ENCODE measurements around the gene HAUS1. TPM values are rescaled to one million over a fixed set of nuclear protein-coding genes. Genes with fewer than 3 reads are reported as not detected.
A peak's percentile ranks its signal among the peaks of the same experiment; 100 is the strongest.
"Not testable (repeated sequence)": the region's sequence is repeated elsewhere in the genome, so short reads cannot be mapped to it uniquely, and the experiment has no call there.

The HAUS1 gene
- total RNA-seq, 1 donor from 2014 or later: 18.7 TPM

- H3K4me3 ChIP-seq (ENCODE audit: low read depth, low read length): no peak overlapping the region
- FAIRE-seq (no peak), DNase-seq (ENCODE audit: low read depth) (no peak)
- peaks cover 11% of the 10 kb centered on the region for H3K36me3 ChIP-seq (ENCODE audit: control insufficient read depth, insufficient read depth, low read length)
- TF ChIP-seq, protein P1, sequence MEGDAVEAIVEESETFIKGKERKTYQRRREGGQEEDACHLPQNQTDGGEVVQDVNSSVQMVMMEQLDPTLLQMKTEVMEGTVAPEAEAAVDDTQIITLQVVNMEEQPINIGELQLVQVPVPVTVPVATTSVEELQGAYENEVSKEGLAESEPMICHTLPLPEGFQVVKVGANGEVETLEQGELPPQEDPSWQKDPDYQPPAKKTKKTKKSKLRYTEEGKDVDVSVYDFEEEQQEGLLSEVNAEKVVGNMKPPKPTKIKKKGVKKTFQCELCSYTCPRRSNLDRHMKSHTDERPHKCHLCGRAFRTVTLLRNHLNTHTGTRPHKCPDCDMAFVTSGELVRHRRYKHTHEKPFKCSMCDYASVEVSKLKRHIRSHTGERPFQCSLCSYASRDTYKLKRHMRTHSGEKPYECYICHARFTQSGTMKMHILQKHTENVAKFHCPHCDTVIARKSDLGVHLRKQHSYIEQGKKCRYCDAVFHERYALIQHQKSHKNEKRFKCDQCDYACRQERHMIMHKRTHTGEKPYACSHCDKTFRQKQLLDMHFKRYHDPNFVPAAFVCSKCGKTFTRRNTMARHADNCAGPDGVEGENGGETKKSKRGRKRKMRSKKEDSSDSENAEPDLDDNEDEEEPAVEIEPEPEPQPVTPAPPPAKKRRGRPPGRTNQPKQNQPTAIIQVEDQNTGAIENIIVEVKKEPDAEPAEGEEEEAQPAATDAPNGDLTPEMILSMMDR (IDR thresholded peaks at IDR 0.05; ENCODE audit: insufficient read depth, low read length, severe bottlenecking): no peak
- H3K27me3 ChIP-seq (ENCODE audit: control insufficient read depth, insufficient read depth, low read length): no peaks in the 10 kb centered on the region
Measured at GRCh38 chr18:46079336-46079735, 24.8 kb upstream of the HAUS1 start.

DNA sequence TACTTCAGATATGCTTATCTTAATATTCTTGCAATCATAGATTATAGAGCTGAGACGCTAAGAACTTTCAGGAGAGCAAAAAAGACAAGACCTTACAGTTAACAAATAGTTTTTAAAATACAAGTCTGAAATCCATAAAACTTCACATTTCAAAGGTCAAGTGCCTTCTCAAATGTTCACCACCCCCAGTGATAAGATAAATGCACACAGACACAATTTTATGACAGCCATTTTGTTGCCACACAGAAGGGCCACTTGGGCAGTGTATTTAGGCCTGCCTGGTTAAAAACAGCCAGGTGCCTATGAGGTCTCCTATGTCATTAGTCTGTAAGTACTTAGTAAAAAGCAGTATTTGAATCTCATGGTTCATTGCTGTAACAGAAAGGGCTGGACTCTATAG, 24.0 kb upstream of the HAUS1 start:
- H3K27me3 ChIP-seq (ENCODE audit: control insufficient read depth, insufficient read depth, low read length): no peaks in the 10 kb centered on the region
- DNase-seq (ENCODE audit: low read depth) (no peak), FAIRE-seq (no peak)
- TF ChIP-seq, protein P1 (IDR thresholded peaks at IDR 0.05; ENCODE audit: insufficient read depth, low read length, severe bottlenecking): no peak
- peaks cover 15% of the 10 kb centered on the region for H3K36me3 ChIP-seq (ENCODE audit: control insufficient read depth, insufficient read depth, low read length)
- no peak overlapping the region for H3K4me3 ChIP-seq (ENCODE audit: low read depth, low read length)

- FAIRE-seq (no peak), DNase-seq (ENCODE audit: low read depth) (no peak)
- no peak overlapping the region for H3K4me3 ChIP-seq (ENCODE audit: low read depth, low read length)
- H3K27me3 ChIP-seq (ENCODE audit: control insufficient read depth, insufficient read depth, low read length): no peaks in the 10 kb centered on the region
- peaks cover 20% of the 10 kb centered on the region for H3K36me3 ChIP-seq (ENCODE audit: control insufficient read depth, insufficient read depth, low read length)
- TF ChIP-seq, protein P1 (IDR thresholded peaks at IDR 0.05; ENCODE audit: insufficient read depth, low read length, severe bottlenecking): no peak
Measured at GRCh38 chr18:46084431-46084830, 19.8 kb upstream of the HAUS1 start.

- H3K4me3 ChIP-seq (ENCODE audit: low read depth, low read length); FAIRE-seq; H3K27me3 ChIP-seq (ENCODE audit: control insufficient read depth, insufficient read depth, low read length); DNase-seq (ENCODE audit: low read depth): not testable (repeated sequence)
- peaks cover 20% of the 10 kb centered on the region for H3K36me3 ChIP-seq (ENCODE audit: control insufficient read depth, insufficient read depth, low read length)
Measured at GRCh38 chr18:46088501-46088900, 15.7 kb upstream of the HAUS1 start.

DNA sequence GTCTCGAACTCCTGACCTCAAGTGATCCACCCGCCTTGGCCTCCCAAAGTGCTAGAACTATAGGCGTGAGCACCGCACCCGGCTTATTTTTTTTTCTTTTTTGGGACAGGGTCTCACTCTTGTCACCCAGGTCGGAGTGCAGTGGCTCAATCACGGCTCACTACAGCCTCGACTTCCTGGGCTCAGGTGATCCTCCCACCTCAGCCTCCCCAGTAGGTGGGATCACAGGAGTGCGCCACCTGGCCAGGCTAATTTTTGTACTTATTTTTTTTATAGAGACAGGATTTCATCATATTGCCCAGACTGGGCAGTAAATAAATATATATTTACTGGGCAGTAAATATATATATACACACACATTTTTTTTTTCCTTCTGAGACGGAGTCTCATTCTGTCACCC, 8.7 kb upstream of the HAUS1 start:
- FAIRE-seq (no peak), DNase-seq (ENCODE audit: low read depth) (no peak)
- TF ChIP-seq, protein P1 (IDR thresholded peaks at IDR 0.05; ENCODE audit: insufficient read depth, low read length, severe bottlenecking): no peak
- H3K27me3 ChIP-seq (ENCODE audit: control insufficient read depth, insufficient read depth, low read length): no peaks in the 10 kb centered on the region
- H3K4me3 ChIP-seq (ENCODE audit: low read depth, low read length): no peak overlapping the region
- peaks cover 8% of the 10 kb centered on the region for H3K36me3 ChIP-seq (ENCODE audit: control insufficient read depth, insufficient read depth, low read length)

- DNase-seq (ENCODE audit: low read depth) (no peak), FAIRE-seq (no peak)
- Histone ChIP-seq H3K27me3 (ENCODE audit: control insufficient read depth, insufficient read depth, low read length) (no peaks in the 10 kb centered on the region), H3K36me3 (ENCODE audit: control insufficient read depth, insufficient read depth, low read length) (peaks cover 3% of the 10 kb centered on the region), H3K4me3 (ENCODE audit: low read depth, low read length) (peak overlapping the region; percentile 90)
- TF ChIP-seq, protein P1 (IDR thresholded peaks at IDR 0.05; ENCODE audit: insufficient read depth, low read length, severe bottlenecking): no peak
Measured at GRCh38 chr18:46096651-46097300, 7.4 kb upstream of the HAUS1 start.

Data from bronchial epithelial cell (primary cell).